ENCODE data around the gene ARF6. TPM values are rescaled to one million over a fixed set of nuclear protein-coding genes. Genes with fewer than 3 reads are reported as not detected.
"Not testable (repeated sequence)": the region's sequence is repeated elsewhere in the genome, so short reads cannot be mapped to it uniquely, and the experiment has no call there.

The ARF6 gene
- total RNA-seq, 1 experiment from 2014 or later, result 74.2 TPM

DNA sequence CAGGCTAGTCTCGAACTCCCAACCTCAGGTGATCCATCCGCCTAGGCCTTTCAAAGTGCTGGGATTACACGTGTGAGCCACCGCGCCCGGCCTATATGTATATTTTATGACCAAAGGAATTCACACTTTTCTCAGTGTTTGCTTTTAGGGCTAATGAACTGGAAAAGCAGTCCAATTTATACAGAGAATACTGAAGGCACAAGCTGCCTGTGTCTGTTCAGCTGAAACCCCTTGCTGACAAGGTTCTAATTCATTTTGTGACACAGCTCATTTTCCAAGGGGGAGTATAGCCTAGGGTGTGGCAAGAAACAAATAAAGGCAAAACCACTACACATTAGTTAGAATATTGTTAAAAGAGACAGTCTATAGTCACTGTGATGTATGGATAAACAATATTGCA is 22.0 kb upstream of the ARF6 start:
- TF ChIP-seq, protein P1, sequence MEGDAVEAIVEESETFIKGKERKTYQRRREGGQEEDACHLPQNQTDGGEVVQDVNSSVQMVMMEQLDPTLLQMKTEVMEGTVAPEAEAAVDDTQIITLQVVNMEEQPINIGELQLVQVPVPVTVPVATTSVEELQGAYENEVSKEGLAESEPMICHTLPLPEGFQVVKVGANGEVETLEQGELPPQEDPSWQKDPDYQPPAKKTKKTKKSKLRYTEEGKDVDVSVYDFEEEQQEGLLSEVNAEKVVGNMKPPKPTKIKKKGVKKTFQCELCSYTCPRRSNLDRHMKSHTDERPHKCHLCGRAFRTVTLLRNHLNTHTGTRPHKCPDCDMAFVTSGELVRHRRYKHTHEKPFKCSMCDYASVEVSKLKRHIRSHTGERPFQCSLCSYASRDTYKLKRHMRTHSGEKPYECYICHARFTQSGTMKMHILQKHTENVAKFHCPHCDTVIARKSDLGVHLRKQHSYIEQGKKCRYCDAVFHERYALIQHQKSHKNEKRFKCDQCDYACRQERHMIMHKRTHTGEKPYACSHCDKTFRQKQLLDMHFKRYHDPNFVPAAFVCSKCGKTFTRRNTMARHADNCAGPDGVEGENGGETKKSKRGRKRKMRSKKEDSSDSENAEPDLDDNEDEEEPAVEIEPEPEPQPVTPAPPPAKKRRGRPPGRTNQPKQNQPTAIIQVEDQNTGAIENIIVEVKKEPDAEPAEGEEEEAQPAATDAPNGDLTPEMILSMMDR (IDR thresholded peaks at IDR 0.05; ENCODE audit: unreplicated experiment), result no peak
- intact Hi-C loops (cut with micrococcal nuclease; ENCODE audit: unreplicated experiment), result no loop called here
- Mint-ChIP-seq H3K27ac (ENCODE audit: unreplicated experiment) (no peak overlapping the region), H3K4me3 (ENCODE audit: low read depth, unreplicated experiment) (no peak overlapping the region), H3K36me3 (ENCODE audit: insufficient read depth, unreplicated experiment) (peaks cover 14% of the 10 kb centered on the region), H3K9me3 (ENCODE audit: low read depth, unreplicated experiment) (no peaks in the 10 kb centered on the region), H3K27me3 (ENCODE audit: unreplicated experiment) (no peaks in the 10 kb centered on the region), H3K4me1 (ENCODE audit: low read depth, unreplicated experiment) (peaks cover 18% of the 10 kb centered on the region)
- CTCF ChIA-PET, result interaction anchor here (0.7 kb wide), 1 partner anchor 197 kb away, joined by 4 read pairs; no protein-coding TSS in a partner anchor
- DNase-seq, result no peak
- no TSS peak for BruUV-seq (replicated peaks)

GRCh38 chr14:49873548-49873947 is 19.3 kb upstream of the ARF6 start:
- intact Hi-C loops (cut with micrococcal nuclease; ENCODE audit: unreplicated experiment); CTCF ChIA-PET; H3K4me3 Mint-ChIP-seq (ENCODE audit: low read depth, unreplicated experiment); H3K27ac Mint-ChIP-seq (ENCODE audit: unreplicated experiment); H3K27me3 Mint-ChIP-seq (ENCODE audit: unreplicated experiment); H3K36me3 Mint-ChIP-seq (ENCODE audit: insufficient read depth, unreplicated experiment); H3K9me3 Mint-ChIP-seq (ENCODE audit: low read depth, unreplicated experiment); BruUV-seq (replicated peaks): not testable (repeated sequence)
- peaks cover 20% of the 10 kb centered on the region for H3K4me1 Mint-ChIP-seq (ENCODE audit: low read depth, unreplicated experiment)
- peak; percentile 28 for DNase-seq

- TF ChIP-seq, protein P1 (IDR thresholded peaks at IDR 0.05; ENCODE audit: unreplicated experiment), result no peak
- H3K27me3 Mint-ChIP-seq (ENCODE audit: unreplicated experiment), result no peaks in the 10 kb centered on the region
- H3K36me3 Mint-ChIP-seq (ENCODE audit: insufficient read depth, unreplicated experiment), result no peaks in the 10 kb centered on the region
- H3K4me1 Mint-ChIP-seq (ENCODE audit: low read depth, unreplicated experiment), result peaks cover 23% of the 10 kb centered on the region
- peak overlapping the region; percentile 38 for H3K27ac Mint-ChIP-seq (ENCODE audit: unreplicated experiment)
- no TSS peak for BruUV-seq (replicated peaks)
- DNase-seq, result peak; percentile 12
- H3K4me3 Mint-ChIP-seq (ENCODE audit: low read depth, unreplicated experiment), result peak overlapping the region; percentile 9
- CTCF ChIA-PET, result no interaction called here
- no peaks in the 10 kb centered on the region for H3K9me3 Mint-ChIP-seq (ENCODE audit: low read depth, unreplicated experiment)
- intact Hi-C loops (cut with micrococcal nuclease; ENCODE audit: unreplicated experiment), result no loop called here
Observed at GRCh38 chr14:49875640-49876198, 17.2 kb upstream of the ARF6 start.

DNA sequence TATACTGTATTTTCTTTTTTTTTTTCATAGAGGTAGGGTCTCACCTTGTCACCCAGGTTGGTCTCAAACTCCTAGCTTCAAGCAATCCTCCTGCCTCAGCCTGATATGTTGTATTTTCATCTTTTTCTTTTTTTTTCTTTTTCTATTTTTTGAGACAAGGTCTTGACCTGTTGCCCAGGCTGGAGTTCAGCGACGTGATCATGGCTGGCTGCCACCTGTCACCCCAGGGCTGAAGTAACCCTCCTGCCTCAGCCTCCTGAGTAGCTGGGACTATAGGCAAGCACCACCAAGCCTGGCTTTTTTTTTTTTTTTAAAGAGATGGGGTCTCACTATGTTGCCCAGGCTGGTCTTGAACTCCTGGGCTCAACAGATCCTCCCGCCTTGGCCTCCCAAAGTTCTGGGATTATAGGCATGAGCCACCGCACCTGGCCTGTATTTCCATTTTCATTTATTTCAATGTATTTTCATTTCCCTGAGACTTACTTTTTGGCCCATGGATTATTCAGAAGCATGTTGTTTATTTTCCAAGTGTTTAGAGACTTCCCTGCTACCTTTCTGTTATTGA is 16.2 kb upstream of the ARF6 start:
- intact Hi-C loops (cut with micrococcal nuclease; ENCODE audit: unreplicated experiment), result no loop called here
- CTCF ChIA-PET, result no interaction called here
- H3K4me3 Mint-ChIP-seq (ENCODE audit: low read depth, unreplicated experiment), result no peak overlapping the region

More for the DNA sequence above, 16.2 kb upstream of the ARF6 start:
- no TSS peak for BruUV-seq (replicated peaks)
- TF ChIP-seq, protein P1 (IDR thresholded peaks at IDR 0.05; ENCODE audit: unreplicated experiment), result no peak
- no peaks in the 10 kb centered on the region for H3K36me3 Mint-ChIP-seq (ENCODE audit: insufficient read depth, unreplicated experiment)
- H3K4me1 Mint-ChIP-seq (ENCODE audit: low read depth, unreplicated experiment), result peaks cover 26% of the 10 kb centered on the region
- no peaks in the 10 kb centered on the region for H3K9me3 Mint-ChIP-seq (ENCODE audit: low read depth, unreplicated experiment)
- H3K27me3 Mint-ChIP-seq (ENCODE audit: unreplicated experiment), result no peaks in the 10 kb centered on the region
- DNase-seq, result no peak
- peak overlapping the region; percentile 38 for H3K27ac Mint-ChIP-seq (ENCODE audit: unreplicated experiment)

Measured in Calu3 (cell line).